Astrocyte (in vitro differentiated cells and primary cell): ENCODE measurements around the gene SLC6A19.

ENCODE experiments used
- EZH2 ChIP-seq: IDR thresholded peaks from 2 replicates; pipeline ENCODE4 v1.6.1; 2012; ENCODE audit warnings: mild to moderate bottlenecking, low read length, inconsistent platforms; ENCODE audit not compliant: insufficient read depth
- TF ChIP-seq, protein P1 (sequence below): IDR thresholded peaks from 2 replicates; pipeline ENCODE4 v1.5.1; 2011; ENCODE audit warnings: low read depth, mild to moderate bottlenecking, inconsistent platforms, low read length, moderate library complexity; ENCODE audit not compliant: insufficient read depth

DNA sequence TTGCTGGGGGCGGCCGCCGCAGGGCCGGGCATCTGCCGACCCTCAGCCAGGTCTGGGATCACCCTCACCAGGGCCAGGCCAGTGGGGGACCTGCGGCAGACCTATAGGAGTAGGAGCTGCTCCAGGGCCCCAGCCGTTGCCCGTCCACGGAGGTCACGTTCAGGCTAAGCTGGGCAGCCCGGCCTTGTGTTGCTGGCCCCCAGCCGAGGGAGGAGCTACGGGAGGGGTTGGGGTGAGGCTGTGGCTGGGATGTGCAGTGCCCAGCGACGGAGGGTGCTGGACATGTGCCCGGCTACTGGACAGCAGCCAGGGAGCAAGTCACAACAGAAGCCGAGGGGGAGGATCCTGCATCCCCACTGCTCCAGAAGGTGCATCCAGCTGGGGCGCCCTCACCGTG is 39.6 kb upstream of the SLC6A19 start:
- TF ChIP-seq, protein P1, sequence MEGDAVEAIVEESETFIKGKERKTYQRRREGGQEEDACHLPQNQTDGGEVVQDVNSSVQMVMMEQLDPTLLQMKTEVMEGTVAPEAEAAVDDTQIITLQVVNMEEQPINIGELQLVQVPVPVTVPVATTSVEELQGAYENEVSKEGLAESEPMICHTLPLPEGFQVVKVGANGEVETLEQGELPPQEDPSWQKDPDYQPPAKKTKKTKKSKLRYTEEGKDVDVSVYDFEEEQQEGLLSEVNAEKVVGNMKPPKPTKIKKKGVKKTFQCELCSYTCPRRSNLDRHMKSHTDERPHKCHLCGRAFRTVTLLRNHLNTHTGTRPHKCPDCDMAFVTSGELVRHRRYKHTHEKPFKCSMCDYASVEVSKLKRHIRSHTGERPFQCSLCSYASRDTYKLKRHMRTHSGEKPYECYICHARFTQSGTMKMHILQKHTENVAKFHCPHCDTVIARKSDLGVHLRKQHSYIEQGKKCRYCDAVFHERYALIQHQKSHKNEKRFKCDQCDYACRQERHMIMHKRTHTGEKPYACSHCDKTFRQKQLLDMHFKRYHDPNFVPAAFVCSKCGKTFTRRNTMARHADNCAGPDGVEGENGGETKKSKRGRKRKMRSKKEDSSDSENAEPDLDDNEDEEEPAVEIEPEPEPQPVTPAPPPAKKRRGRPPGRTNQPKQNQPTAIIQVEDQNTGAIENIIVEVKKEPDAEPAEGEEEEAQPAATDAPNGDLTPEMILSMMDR, result no peak
- TF ChIP-seq EZH2, result no peak
